ENCODE results near the gene SPEG. TPM values are rescaled to one million over a fixed set of nuclear protein-coding genes. Genes with fewer than 3 reads are reported as not detected.

SPEG gene
- total RNA-seq, 1 donor, result 48.8 TPM

DNA sequence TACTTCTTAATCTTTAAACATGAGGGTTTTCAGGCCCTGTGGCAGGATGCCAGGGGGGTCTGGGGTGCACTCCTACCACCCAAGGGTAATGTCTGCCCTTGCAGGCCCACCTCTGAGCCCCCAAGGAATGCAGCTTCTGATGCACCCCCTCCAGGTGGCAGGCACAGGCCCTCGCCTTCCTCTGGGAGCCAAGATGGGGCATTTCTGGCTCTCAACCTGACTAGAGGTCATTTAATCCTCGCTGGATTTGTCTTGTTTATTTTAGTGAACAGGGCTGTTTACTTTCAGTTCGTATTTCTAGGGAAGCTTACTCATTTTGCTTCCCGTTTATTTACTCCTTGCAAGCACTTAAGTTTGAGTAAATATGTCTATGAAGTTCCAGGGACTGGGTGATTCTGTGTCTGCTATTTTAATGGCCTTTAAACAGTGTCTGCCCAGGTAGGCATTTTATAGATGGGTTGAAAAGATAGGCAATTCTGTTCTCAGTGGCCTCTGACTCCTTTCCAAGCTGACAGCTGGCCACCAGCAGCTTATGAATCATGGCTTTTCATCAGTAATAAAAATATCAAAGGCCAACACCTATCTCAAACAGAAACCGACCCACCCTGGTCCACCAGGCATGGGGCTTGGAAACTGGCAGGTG lies 35.8 kb upstream of the SPEG start:
- H3K4me3 ChIP-seq (ENCODE audit: low read depth, low read length), result no peak overlapping the region
- peak; percentile 85 for DNase-seq (ENCODE audit: low read depth)
- TF ChIP-seq CTCF (IDR thresholded peaks at IDR 0.05; ENCODE audit: insufficient read depth, low read depth, low read length), result no peak

DNA sequence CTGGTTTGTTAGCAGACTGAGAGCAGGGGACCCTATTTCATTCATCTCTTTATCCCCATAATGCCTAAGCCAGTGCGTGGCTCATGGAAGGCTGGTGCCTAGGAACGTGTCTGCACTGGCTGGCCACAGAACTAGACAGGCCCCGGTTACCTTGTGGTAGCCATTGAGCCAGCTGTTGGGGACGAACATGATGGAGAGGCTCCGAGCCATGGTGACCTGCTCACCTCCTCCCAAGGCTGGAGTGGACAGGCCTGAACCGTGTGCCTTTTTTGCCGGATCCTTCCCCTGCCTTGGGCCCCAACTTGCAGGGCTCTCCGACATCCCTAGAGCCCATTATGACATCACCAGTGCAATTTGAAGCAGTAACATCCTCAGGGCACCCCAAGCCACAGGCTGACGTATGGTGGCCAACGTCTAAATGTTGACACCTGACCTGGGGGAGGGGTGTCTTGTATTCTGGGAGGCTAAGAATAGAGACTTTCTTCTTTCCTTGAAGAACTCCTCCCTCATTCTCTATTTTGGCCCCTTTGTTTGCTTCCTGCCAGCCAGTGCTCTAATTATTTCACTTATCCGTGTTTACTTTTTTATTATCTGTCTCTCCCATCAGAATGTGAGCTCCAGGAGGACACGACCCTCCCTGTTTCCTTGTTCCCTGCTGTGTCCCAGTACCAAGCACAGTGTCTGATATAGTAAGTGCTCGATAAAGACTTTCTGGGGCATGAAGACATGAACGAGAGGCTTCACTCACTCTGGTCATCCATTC lies 34.7 kb upstream of the SPEG start:
- no peak overlapping the region for H3K4me3 ChIP-seq (ENCODE audit: low read depth, low read length)
- no peak for TF ChIP-seq CTCF (IDR thresholded peaks at IDR 0.05; ENCODE audit: insufficient read depth, low read depth, low read length)
- DNase-seq (ENCODE audit: low read depth), result no peak

- no peak for TF ChIP-seq CTCF (IDR thresholded peaks at IDR 0.05; ENCODE audit: insufficient read depth, low read depth, low read length)
- H3K4me3 ChIP-seq (ENCODE audit: low read depth, low read length), result no peak overlapping the region
- no peak for DNase-seq (ENCODE audit: low read depth)
These were observed 34.1 kb upstream of the SPEG start for GRCh38 chr2:219400562-219400961.

DNA sequence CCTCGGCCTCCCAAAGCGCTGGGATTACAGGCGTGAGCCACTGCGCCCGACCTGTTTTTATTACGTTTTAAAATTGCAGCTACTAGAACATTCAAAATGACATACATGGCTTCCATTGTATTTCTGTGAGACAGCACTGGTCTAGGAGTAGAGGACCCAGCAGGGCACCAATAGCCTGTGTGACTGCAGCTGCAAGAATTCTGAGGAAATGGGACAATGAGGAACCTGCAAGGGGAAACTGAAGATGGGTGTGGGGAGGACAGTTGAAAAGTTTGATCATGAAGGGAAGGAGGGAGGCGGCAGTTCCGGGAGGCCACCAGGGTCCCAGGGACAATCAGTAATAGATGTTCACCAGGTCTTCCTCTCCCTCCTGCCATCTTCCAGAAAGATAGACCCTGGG lies 33.0 kb upstream of the SPEG start:
- DNase-seq (ENCODE audit: low read depth), result no peak
- TF ChIP-seq CTCF (IDR thresholded peaks at IDR 0.05; ENCODE audit: insufficient read depth, low read depth, low read length), result no peak
- H3K4me3 ChIP-seq (ENCODE audit: low read depth, low read length), result no peak overlapping the region

DNA sequence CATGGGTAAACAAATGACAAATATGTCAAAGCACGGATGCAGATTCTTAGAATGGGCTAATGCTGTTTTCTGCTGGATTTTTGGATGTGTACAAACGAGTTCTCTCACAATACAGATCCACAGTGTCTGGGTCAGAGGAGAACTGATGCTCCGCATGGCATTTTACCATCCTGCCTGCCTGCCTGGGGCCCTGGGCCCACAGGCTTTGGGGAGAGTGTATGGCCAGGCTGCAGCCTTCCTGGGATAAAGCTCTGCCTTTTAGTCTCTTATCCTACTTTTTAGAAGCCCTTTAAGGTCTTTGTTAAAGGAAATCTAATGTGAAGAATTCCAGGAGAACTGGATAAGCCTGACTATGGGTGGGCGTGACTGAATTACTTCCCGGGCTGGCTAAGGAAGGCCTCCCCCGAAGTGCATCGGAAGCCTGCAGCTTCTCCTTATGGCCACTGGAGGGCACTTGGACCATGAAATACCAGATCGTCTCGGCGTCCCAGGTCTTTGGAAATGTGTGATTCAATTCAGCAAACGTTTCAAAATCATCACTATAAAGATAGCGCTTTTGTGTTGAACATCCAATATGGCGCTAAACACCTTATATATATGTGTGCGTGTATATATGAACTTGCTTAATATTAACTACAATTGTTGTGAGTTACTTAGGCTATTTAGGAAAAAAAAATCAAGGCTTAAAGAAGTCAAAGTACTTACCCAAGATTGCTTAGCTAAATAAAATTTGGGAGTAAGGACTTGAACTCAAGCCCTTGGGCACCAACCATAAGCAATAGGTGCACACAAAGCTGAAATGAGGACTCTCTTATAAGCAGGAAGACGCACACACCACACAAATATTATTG lies 31.8 kb upstream of the SPEG start:
- no peak overlapping the region for H3K4me3 ChIP-seq (ENCODE audit: low read depth, low read length)
- DNase-seq (ENCODE audit: low read depth), result peak; percentile 87
- peak; percentile 92 for TF ChIP-seq CTCF (IDR thresholded peaks at IDR 0.05; ENCODE audit: insufficient read depth, low read depth, low read length)

DNA sequence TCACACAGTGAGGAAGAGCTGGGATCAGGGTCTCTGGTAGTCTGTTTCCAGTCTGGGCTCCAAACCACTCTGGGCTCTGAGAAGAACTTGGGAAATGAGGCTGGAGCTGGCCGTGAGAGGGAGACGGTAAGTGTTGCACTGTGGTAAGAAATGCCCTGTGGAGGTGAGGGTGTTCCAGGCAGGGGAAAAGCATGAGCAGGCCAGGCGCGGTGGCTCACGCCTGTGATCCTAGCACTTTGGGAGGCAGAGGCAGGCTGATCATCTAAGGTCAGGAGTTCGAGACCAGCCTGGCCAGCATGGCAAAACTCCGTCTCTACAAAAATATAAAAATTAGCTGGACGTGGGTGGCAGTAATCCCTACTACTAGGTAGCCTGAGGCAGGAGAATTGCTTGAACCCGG lies 30.8 kb upstream of the SPEG start:
- TF ChIP-seq CTCF (IDR thresholded peaks at IDR 0.05; ENCODE audit: insufficient read depth, low read depth, low read length), result no peak
- H3K4me3 ChIP-seq (ENCODE audit: low read depth, low read length), result no peak overlapping the region
- DNase-seq (ENCODE audit: low read depth), result no peak
